Neural crest cell (in vitro differentiated cells): ENCODE measurements around the gene LPGAT1. TPM values are rescaled to one million over a fixed set of nuclear protein-coding genes. Genes with fewer than 3 reads are reported as not detected.

ENCODE experiments used
- DNase-seq: peaks from one replicate; pipeline ENCODE4 v3.0.0; 2021; ENCODE audit warnings: low read depth, mixed read lengths, low spot score
- H3K27ac Mint-ChIP-seq: one replicate; pipeline ENCODE4 v1.8.0; 2021; ENCODE audit warnings: mild to moderate bottlenecking, mixed read lengths; ENCODE audit not compliant: unreplicated experiment
- H3K27me3 Mint-ChIP-seq: 2 replicates; pipeline ENCODE4 v1.8.0; 2021; ENCODE audit warnings: low read depth, mild to moderate bottlenecking, mixed read lengths
- H3K36me3 Mint-ChIP-seq: 2 replicates; pipeline ENCODE4 v1.8.0; 2021; ENCODE audit warnings: low read depth, mild to moderate bottlenecking, mixed read lengths
- H3K4me1 Mint-ChIP-seq: 2 replicates; pipeline ENCODE4 v1.8.0; 2021; ENCODE audit warnings: mixed read lengths
- H3K4me3 Mint-ChIP-seq: one replicate; pipeline ENCODE4 v1.8.0; 2021; ENCODE audit warnings: mild to moderate bottlenecking, mixed read lengths
- H3K9me3 Mint-ChIP-seq: 2 replicates; pipeline ENCODE4 v1.8.0; 2021; ENCODE audit warnings: mixed read lengths
- CTCF ChIP-seq: fragments of 200-600 bp; sonication (generic); conservative IDR thresholded peaks from 2 replicates; pipeline ENCODE4 v1.5.0; 2021; ENCODE audit warnings: antibody characterized with exemption, mild to moderate bottlenecking
- total RNA-seq: library from RNA; stranded (reverse); gene quantifications from 2 replicates; pipeline ENCODE4 v1.2.1, GENCODE V29; 2021

The LPGAT1 gene
- total RNA-seq, 1 donor from 2014 or later: 30.3 TPM

GRCh38 chr1:211825980-211826379 is 4.6 kb downstream of the LPGAT1 start:
- no peaks in the 10 kb centered on the region for H3K27me3 Mint-ChIP-seq
- no peak overlapping the region for H3K4me3 Mint-ChIP-seq
- peaks cover 2% of the 10 kb centered on the region for H3K36me3 Mint-ChIP-seq
- H3K27ac Mint-ChIP-seq: no peak overlapping the region
- no peaks in the 10 kb centered on the region for H3K9me3 Mint-ChIP-seq
- no peak for TF ChIP-seq CTCF
- no peak for DNase-seq
- peaks cover 24% of the 10 kb centered on the region for H3K4me1 Mint-ChIP-seq

GRCh38 chr1:211822677-211823407 is 7.7 kb downstream of the LPGAT1 start:
- TF ChIP-seq CTCF: no peak
- Mint-ChIP-seq H3K4me3 (no peak overlapping the region), H3K27ac (no peak overlapping the region), H3K4me1 (peaks cover 6% of the 10 kb centered on the region), H3K9me3 (no peaks in the 10 kb centered on the region), H3K36me3 (peaks cover 13% of the 10 kb centered on the region), H3K27me3 (no peaks in the 10 kb centered on the region)
- DNase-seq: no peak

- Mint-ChIP-seq H3K9me3 (no peaks in the 10 kb centered on the region), H3K27me3 (no peaks in the 10 kb centered on the region), H3K27ac (no peak overlapping the region), H3K4me1 (no peaks in the 10 kb centered on the region), H3K36me3 (peaks cover 18% of the 10 kb centered on the region), H3K4me3 (no peak overlapping the region)
- no peak for DNase-seq
- no peak for TF ChIP-seq CTCF
These were observed 14.0 kb downstream of the LPGAT1 start for GRCh38 chr1:211816586-211816985.

GRCh38 chr1:211814313-211814712 is 16.2 kb downstream of the LPGAT1 start:
- no peak for DNase-seq
- Mint-ChIP-seq H3K27me3 (no peaks in the 10 kb centered on the region), H3K4me3 (no peak overlapping the region), H3K9me3 (peaks cover under 1% of the 10 kb centered on the region), H3K4me1 (no peaks in the 10 kb centered on the region), H3K36me3 (peaks cover 20% of the 10 kb centered on the region), H3K27ac (no peak overlapping the region)
- TF ChIP-seq CTCF: no peak

GRCh38 chr1:211813590-211813989 is 17.0 kb downstream of the LPGAT1 start:
- no peak overlapping the region for H3K27ac Mint-ChIP-seq
- H3K4me1 Mint-ChIP-seq: no peaks in the 10 kb centered on the region
- H3K9me3 Mint-ChIP-seq: peaks cover 3% of the 10 kb centered on the region
- TF ChIP-seq CTCF: no peak
- no peak overlapping the region for H3K4me3 Mint-ChIP-seq
- no peak for DNase-seq
- peaks cover 24% of the 10 kb centered on the region for H3K36me3 Mint-ChIP-seq
- no peaks in the 10 kb centered on the region for H3K27me3 Mint-ChIP-seq
